ENCODE measurements around the gene LSM3.

DNA sequence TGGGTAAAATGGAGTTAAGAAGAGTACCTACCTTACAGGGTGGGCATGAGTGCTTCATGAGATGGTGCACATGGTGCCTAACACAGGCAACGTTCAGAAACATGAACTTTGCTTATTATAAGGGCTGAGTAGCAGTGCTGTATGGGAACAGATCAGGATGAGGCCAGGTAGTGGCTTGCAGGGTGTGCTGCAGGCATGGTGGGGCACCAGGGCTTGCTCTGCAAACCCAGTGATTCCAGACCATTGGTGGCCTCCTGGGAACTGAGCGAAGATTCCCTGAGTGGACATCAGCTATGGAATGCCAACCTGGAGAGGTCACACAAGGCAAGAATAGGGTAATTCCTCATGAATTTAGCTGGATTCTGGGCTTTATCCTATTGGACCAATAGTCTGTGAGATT, 37.9 kb upstream of the LSM3 start:
- TF ChIP-seq, protein P1, sequence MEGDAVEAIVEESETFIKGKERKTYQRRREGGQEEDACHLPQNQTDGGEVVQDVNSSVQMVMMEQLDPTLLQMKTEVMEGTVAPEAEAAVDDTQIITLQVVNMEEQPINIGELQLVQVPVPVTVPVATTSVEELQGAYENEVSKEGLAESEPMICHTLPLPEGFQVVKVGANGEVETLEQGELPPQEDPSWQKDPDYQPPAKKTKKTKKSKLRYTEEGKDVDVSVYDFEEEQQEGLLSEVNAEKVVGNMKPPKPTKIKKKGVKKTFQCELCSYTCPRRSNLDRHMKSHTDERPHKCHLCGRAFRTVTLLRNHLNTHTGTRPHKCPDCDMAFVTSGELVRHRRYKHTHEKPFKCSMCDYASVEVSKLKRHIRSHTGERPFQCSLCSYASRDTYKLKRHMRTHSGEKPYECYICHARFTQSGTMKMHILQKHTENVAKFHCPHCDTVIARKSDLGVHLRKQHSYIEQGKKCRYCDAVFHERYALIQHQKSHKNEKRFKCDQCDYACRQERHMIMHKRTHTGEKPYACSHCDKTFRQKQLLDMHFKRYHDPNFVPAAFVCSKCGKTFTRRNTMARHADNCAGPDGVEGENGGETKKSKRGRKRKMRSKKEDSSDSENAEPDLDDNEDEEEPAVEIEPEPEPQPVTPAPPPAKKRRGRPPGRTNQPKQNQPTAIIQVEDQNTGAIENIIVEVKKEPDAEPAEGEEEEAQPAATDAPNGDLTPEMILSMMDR (IDR thresholded peaks at IDR 0.05; ENCODE audit: poor library complexity) = no peak
- no peak for TF ChIP-seq EZH2phosphoT487 (IDR thresholded peaks at IDR 0.05; ENCODE audit: low read depth, severe bottlenecking, unreplicated experiment)
- no peak for TF ChIP-seq EZH2 (IDR thresholded peaks at IDR 0.05; ENCODE audit: borderline replicate concordance)

Measured in hepatocyte (in vitro differentiated cells).